Measurements from ENCODE around the gene ST6GAL1. TPM values are rescaled to one million over a fixed set of nuclear protein-coding genes. Genes with fewer than 3 reads are reported as not detected.
"Not testable (repeated sequence)": the region's sequence is repeated elsewhere in the genome, so short reads cannot be mapped to it uniquely, and the experiment has no call there.

Gene ST6GAL1
- total RNA-seq, 1 donor from 2014 or later: 68.2 TPM

DNA sequence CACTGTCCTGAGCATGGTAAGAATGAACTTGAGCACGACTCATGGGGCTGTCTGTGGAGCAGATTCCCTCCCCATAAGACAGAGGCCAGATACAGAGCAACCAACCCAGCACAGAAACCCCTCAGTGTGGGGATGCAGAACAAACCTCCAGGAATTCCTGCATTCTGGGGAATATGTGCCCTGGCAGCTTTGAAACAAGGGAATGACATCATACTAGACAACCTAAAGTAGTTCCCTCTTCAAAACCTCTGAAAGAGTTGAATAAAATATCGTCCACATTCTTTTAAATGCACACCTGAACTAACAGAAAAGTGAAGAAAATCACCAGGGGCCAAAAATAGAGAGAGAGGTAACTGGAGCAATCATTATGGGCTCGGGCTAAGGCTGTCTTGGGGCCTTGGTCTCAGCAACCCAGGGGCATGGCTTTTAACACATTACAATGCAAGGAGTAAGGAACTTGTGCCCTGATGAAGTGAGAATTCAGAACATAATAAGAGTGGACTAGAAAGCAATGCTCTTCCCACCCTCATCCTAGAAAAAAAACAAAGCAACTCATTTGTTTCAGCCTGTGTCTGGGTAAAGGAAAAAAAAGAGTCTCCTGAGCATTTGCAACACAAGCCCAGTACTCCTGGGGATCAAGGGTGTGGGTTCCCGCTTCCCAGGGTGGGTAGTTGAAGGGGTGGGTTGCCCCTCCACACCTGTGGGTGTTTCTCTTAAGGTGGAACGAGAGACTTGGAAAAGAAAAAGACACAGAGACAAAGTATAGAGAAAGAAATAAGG is 43.9 kb upstream of the ST6GAL1 start:
- Mint-ChIP-seq H3K4me3 (ENCODE audit: unreplicated experiment) (no peak overlapping the region), H3K27me3 (ENCODE audit: unreplicated experiment) (peaks cover 8% of the 10 kb centered on the region), H3K27ac (ENCODE audit: unreplicated experiment) (no peak overlapping the region), H3K36me3 (ENCODE audit: unreplicated experiment) (no peaks in the 10 kb centered on the region), H3K9me3 (ENCODE audit: unreplicated experiment) (no peaks in the 10 kb centered on the region), H3K4me1 (ENCODE audit: unreplicated experiment) (peaks cover 13% of the 10 kb centered on the region)
- no peak for TF ChIP-seq CTCF (IDR thresholded peaks at IDR 0.05)
- no peak for DNase-seq (ENCODE audit: extremely low spot score, unreplicated experiment)

- not testable (repeated sequence) for H3K27ac Mint-ChIP-seq (ENCODE audit: unreplicated experiment); H3K27me3 Mint-ChIP-seq (ENCODE audit: unreplicated experiment); H3K4me3 Mint-ChIP-seq (ENCODE audit: unreplicated experiment); DNase-seq (ENCODE audit: extremely low spot score, unreplicated experiment); H3K9me3 Mint-ChIP-seq (ENCODE audit: unreplicated experiment); H3K36me3 Mint-ChIP-seq (ENCODE audit: unreplicated experiment)
- H3K4me1 Mint-ChIP-seq (ENCODE audit: unreplicated experiment): peaks cover 12% of the 10 kb centered on the region
Observed at GRCh38 chr3:186887507-186887938, 42.8 kb upstream of the ST6GAL1 start.

- Mint-ChIP-seq H3K9me3 (ENCODE audit: unreplicated experiment) (no peaks in the 10 kb centered on the region), H3K4me3 (ENCODE audit: unreplicated experiment) (no peak overlapping the region), H3K27ac (ENCODE audit: unreplicated experiment) (no peak overlapping the region), H3K4me1 (ENCODE audit: unreplicated experiment) (peaks cover 4% of the 10 kb centered on the region), H3K27me3 (ENCODE audit: unreplicated experiment) (peaks cover 8% of the 10 kb centered on the region), H3K36me3 (ENCODE audit: unreplicated experiment) (no peaks in the 10 kb centered on the region)
- DNase-seq (ENCODE audit: extremely low spot score, unreplicated experiment): no peak
- TF ChIP-seq CTCF (IDR thresholded peaks at IDR 0.05): no peak
Observed at GRCh38 chr3:186888569-186888968, 41.8 kb upstream of the ST6GAL1 start.

DNA sequence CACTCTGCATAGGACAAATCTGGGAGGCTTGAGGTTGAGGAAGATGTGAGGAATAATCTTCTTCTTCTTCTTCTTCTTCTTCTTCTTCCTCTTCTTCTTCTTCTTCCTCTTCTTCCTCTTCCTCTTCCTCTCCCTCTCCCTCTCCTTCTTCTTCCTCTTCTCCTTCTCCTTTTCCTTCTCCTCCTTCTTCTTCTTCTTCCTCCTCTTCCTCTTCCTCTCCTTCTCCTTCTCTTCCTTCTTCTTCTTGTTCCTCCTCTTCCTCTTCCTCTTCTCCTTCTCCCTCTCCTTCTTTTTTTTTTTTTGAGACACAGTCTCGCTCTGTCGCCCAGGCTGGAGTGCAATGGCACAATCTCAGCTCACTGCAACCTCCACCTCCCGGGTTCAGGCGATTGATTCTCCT is 40.6 kb upstream of the ST6GAL1 start:
- not testable (repeated sequence) for H3K9me3 Mint-ChIP-seq (ENCODE audit: unreplicated experiment); H3K4me1 Mint-ChIP-seq (ENCODE audit: unreplicated experiment); H3K36me3 Mint-ChIP-seq (ENCODE audit: unreplicated experiment); H3K27me3 Mint-ChIP-seq (ENCODE audit: unreplicated experiment); H3K4me3 Mint-ChIP-seq (ENCODE audit: unreplicated experiment); DNase-seq (ENCODE audit: extremely low spot score, unreplicated experiment); H3K27ac Mint-ChIP-seq (ENCODE audit: unreplicated experiment)

DNA sequence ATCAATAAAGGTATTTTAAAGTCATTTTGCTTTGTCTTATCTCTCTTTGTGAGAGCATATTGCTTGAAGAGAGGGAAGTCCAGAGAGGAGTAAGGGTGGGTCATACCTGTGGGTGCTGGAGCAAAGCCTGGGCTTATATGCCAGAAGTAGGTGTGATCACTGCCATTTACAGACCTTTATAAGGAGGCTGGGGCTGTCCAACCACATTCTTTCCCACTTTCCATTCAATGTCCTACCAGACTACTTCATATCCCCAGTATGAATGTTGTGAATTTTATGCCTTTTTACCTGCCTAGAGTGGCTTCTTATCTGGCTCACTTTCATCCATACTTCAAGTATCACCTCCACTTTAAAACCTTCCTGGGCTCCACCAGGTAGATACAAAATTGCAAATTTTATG is 39.4 kb upstream of the ST6GAL1 start:
- no peak for TF ChIP-seq CTCF (IDR thresholded peaks at IDR 0.05)
- no peak overlapping the region for H3K4me3 Mint-ChIP-seq (ENCODE audit: unreplicated experiment)
- peaks cover 4% of the 10 kb centered on the region for H3K4me1 Mint-ChIP-seq (ENCODE audit: unreplicated experiment)
- H3K27me3 Mint-ChIP-seq (ENCODE audit: unreplicated experiment): peaks cover 8% of the 10 kb centered on the region
- H3K9me3 Mint-ChIP-seq (ENCODE audit: unreplicated experiment): no peaks in the 10 kb centered on the region
- DNase-seq (ENCODE audit: extremely low spot score, unreplicated experiment): no peak
- H3K36me3 Mint-ChIP-seq (ENCODE audit: unreplicated experiment): no peaks in the 10 kb centered on the region
- H3K27ac Mint-ChIP-seq (ENCODE audit: unreplicated experiment): no peak overlapping the region

GRCh38 chr3:186893071-186893470 is 37.3 kb upstream of the ST6GAL1 start:
- not testable (repeated sequence) for H3K36me3 Mint-ChIP-seq (ENCODE audit: unreplicated experiment); H3K27ac Mint-ChIP-seq (ENCODE audit: unreplicated experiment); H3K27me3 Mint-ChIP-seq (ENCODE audit: unreplicated experiment); H3K4me3 Mint-ChIP-seq (ENCODE audit: unreplicated experiment); H3K9me3 Mint-ChIP-seq (ENCODE audit: unreplicated experiment); DNase-seq (ENCODE audit: extremely low spot score, unreplicated experiment); H3K4me1 Mint-ChIP-seq (ENCODE audit: unreplicated experiment)
